PC-9 (cell line): ENCODE results near the gene SORCS2. TPM values are rescaled to one million over a fixed set of nuclear protein-coding genes. Genes with fewer than 3 reads are reported as not detected.

Source experiments
- BruUV-seq: library from RNA; stranded (reverse); fragments of 400-500 nt; replicated peaks from 2 replicates; lab custom pipeline; 2021; lab: Mats Ljungman, UMichigan
- CTCF ChIA-PET: fragments of 300-600 bp; sonication (Branson Sonifier 250); formaldehyde crosslinking; loops from one replicate; lab custom pipeline; 2022; ENCODE audit warnings: antibody characterized with exemption; lab: Charles Lee
- POLR2A ChIA-PET: fragments of 300-600 bp; sonication (Branson Sonifier 250); formaldehyde crosslinking; loops from one replicate; lab custom pipeline; 2022; ENCODE audit warnings: antibody characterized with exemption; ENCODE audit not compliant: unreplicated experiment; lab: Charles Lee
- DNase-seq, 2 experiments: peaks; one replicate each; pipeline versions ENCODE4 v3.0.0 to v3.0.0-alpha.2; 2015 to 2022; ENCODE audit warnings: mixed read lengths in 1 of 2
- H2AFZ ChIP-seq: fragments of 200-600 bp; sonication (generic); 2 replicates; pipeline ENCODE4 v1.8.1; 2017; ENCODE audit warnings: antibody characterized with exemption
- H3F3A ChIP-seq: fragments of 200-600 bp; sonication (generic); 2 replicates; pipeline ENCODE4 v1.8.1; 2017; ENCODE audit warnings: antibody characterized with exemption, mild to moderate bottlenecking, low read depth; ENCODE audit not compliant: insufficient read depth
- H3K27ac ChIP-seq: fragments of 200-600 bp; sonication (generic); 2 replicates; pipeline ENCODE4 v1.6.1; 2016; ENCODE audit warnings: mixed run types
- H3K27me3 ChIP-seq: fragments of 200-600 bp; sonication (generic); 2 replicates; pipeline ENCODE4 v1.6.1; 2016; ENCODE audit warnings: low read depth, mixed run types; ENCODE audit not compliant: insufficient read depth
- H3K36me3 ChIP-seq: fragments of 200-600 bp; sonication (generic); 2 replicates; pipeline ENCODE4 v1.6.1; 2016; ENCODE audit warnings: low read depth, mixed run types
- H3K4me1 ChIP-seq: fragments of 200-600 bp; sonication (generic); replicated peaks from 2 replicates; pipeline ENCODE4 v1.6.1; 2016; ENCODE audit warnings: mixed run types; ENCODE audit not compliant: insufficient read depth
- H3K4me2 ChIP-seq: fragments of 200-600 bp; sonication (generic); 2 replicates; pipeline ENCODE4 v1.6.1; 2017; ENCODE audit warnings: mixed run types
- H3K4me3 ChIP-seq: fragments of 200-600 bp; sonication (generic); 2 replicates; pipeline ENCODE4 v1.6.1; 2016; ENCODE audit warnings: mixed run types
- H3K79me2 ChIP-seq: fragments of 200-600 bp; sonication (generic); 2 replicates; pipeline ENCODE4 v1.6.1; 2017; ENCODE audit warnings: low read depth, mixed run types
- H3K9me2 ChIP-seq: fragments of 200-600 bp; sonication (generic); 2 replicates; pipeline ENCODE4 v1.8.1; 2017; ENCODE audit warnings: mild to moderate bottlenecking; ENCODE audit not compliant: insufficient read depth
- H3K9me3 ChIP-seq: fragments of 200-600 bp; sonication (generic); 2 replicates; pipeline ENCODE4 v1.8.1; 2016; ENCODE audit warnings: low read depth; ENCODE audit not compliant: insufficient read depth
- H4K20me1 ChIP-seq: fragments of 200-600 bp; sonication (generic); 2 replicates; pipeline ENCODE4 v1.8.1; 2017; ENCODE audit not compliant: insufficient read depth
- EZH2 ChIP-seq: fragments of 200-600 bp; sonication (generic); IDR thresholded peaks from 2 replicates; pipeline ENCODE4 v1.8.0; 2017; ENCODE audit warnings: antibody characterized with exemption, low read depth
- intact Hi-C: fragments of 100-400 bp; cut with micrococcal nuclease; formaldehyde crosslinking; loops from one replicate; pipeline ENCODE4 v1.10.0; 2022; ENCODE audit not compliant: unreplicated experiment
- total RNA-seq: library from RNA; stranded (reverse); gene quantifications from 2 replicates; pipeline ENCODE4 v1.2.3, GENCODE V29; 2021
- TF ChIP-seq, protein P1 (sequence below): fragments of 200-600 bp; sonication (generic); conservative IDR thresholded peaks from 2 replicates; pipeline ENCODE4 v1.6.1; 2017; ENCODE audit warnings: mixed run types, antibody characterized with exemption, mild to moderate bottlenecking, moderate library complexity

The SORCS2 gene
- total RNA-seq, 1 experiment from 2014 or later, result 25.8 TPM

DNA sequence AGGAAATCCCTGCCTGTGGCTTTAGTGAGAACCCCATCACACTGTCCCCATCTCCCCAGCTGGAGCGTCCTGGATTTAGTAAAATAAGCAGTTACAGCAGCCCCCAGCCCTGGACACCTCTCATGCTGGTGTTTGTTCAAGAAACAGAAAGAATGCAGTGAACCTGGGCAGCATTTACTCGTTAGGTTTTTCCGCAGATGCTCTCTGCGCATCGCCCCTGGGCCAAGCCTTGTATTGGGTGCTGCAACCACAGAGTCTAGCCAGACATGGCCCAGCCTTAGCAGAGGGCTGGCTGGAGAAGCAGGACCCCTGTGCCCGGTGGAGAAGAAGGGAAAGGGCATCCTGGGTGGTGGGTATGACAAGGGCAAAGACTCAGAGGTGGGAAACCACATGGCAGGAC lies 378.7 kb downstream of the SORCS2 start:
- no peaks in the 10 kb centered on the region for H3K36me3 ChIP-seq
- no peaks in the 10 kb centered on the region for H3K9me2 ChIP-seq
- TF ChIP-seq, protein P1, sequence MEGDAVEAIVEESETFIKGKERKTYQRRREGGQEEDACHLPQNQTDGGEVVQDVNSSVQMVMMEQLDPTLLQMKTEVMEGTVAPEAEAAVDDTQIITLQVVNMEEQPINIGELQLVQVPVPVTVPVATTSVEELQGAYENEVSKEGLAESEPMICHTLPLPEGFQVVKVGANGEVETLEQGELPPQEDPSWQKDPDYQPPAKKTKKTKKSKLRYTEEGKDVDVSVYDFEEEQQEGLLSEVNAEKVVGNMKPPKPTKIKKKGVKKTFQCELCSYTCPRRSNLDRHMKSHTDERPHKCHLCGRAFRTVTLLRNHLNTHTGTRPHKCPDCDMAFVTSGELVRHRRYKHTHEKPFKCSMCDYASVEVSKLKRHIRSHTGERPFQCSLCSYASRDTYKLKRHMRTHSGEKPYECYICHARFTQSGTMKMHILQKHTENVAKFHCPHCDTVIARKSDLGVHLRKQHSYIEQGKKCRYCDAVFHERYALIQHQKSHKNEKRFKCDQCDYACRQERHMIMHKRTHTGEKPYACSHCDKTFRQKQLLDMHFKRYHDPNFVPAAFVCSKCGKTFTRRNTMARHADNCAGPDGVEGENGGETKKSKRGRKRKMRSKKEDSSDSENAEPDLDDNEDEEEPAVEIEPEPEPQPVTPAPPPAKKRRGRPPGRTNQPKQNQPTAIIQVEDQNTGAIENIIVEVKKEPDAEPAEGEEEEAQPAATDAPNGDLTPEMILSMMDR, result no peak
- TF ChIP-seq EZH2, result no peak
- no peaks in the 10 kb centered on the region for H3K27me3 ChIP-seq
- no peak overlapping the region for H3K4me3 ChIP-seq
- H2AFZ ChIP-seq, result no peak overlapping the region
- POLR2A ChIA-PET, result no interaction called here
- BruUV-seq, result no TSS peak
- CTCF ChIA-PET, result no interaction called here
- no peak for DNase-seq
- H3K79me2 ChIP-seq, result no peaks in the 10 kb centered on the region
- no peaks in the 10 kb centered on the region for H3K4me1 ChIP-seq
- H3K27ac ChIP-seq, result no peak overlapping the region
- H3F3A ChIP-seq, result no peaks in the 10 kb centered on the region
- H3K4me2 ChIP-seq, result no peak overlapping the region
- no peaks in the 10 kb centered on the region for H4K20me1 ChIP-seq
- no peaks in the 10 kb centered on the region for H3K9me3 ChIP-seq
- intact Hi-C loops, result no loop called here

DNA sequence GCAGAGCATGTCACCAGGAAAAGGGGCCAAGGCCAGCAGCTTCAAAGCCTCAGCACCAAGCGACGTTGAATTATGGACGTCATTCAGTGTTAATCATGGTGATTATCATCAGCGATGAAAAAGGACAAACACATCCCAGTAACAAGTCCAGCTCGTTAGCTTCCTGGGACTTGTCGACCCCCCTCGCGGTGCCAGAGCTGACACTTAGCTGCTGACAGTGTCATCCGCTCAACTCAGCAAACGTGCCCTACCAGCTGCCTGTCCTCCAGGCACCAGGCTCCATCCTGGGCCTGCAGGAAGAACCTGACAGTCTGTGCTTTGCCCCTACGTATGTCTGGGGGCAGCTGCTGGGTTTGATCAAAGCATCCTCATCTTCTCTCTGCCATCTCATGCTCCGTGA lies 379.4 kb downstream of the SORCS2 start:
- TF ChIP-seq EZH2, result no peak
- TF ChIP-seq, protein P1, result no peak
- no TSS peak for BruUV-seq
- intact Hi-C loops, result no loop called here
- H3K9me3 ChIP-seq, result peaks cover 1% of the 10 kb centered on the region; the same call in 1 of the 2 replicates
- H3K27ac ChIP-seq, result no peak overlapping the region
- no peaks in the 10 kb centered on the region for H4K20me1 ChIP-seq
- DNase-seq, result no peak
- no peaks in the 10 kb centered on the region for H3K79me2 ChIP-seq
- no peaks in the 10 kb centered on the region for H3K27me3 ChIP-seq
- ChIA-PET POLR2A (no interaction called here), CTCF (no interaction called here)
- H3K4me3 ChIP-seq, result no peak overlapping the region
- no peaks in the 10 kb centered on the region for H3F3A ChIP-seq
- no peaks in the 10 kb centered on the region for H3K4me1 ChIP-seq
- H2AFZ ChIP-seq, result no peak overlapping the region
- H3K4me2 ChIP-seq, result no peak overlapping the region
- H3K9me2 ChIP-seq, result no peaks in the 10 kb centered on the region
- no peaks in the 10 kb centered on the region for H3K36me3 ChIP-seq

DNA sequence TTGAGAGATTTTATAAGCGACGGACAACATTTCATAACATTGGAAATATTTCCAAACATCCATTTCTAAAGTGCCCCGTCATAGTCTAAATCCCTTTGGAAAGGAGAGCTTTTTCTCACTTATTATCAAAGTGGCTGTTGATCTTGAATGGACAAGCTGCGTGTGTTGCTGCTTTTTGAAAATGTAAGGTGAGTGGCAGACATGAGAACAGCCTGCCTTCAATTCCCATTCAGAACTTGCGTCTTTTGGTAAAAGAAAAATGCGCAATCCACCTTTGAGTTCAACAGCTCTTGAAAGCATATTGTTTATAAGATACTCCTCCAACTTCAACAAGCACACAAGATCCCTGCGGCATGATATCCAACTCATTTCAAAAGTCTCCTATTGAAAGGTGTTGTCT lies 380.6 kb downstream of the SORCS2 start:
- intact Hi-C loops, result no loop called here

More for the DNA sequence above, 380.6 kb downstream of the SORCS2 start:
- no TSS peak for BruUV-seq
- no peak for TF ChIP-seq EZH2
- TF ChIP-seq, protein P1, result no peak
- Histone ChIP-seq H2AFZ (no peak overlapping the region), H3K27ac (no peak overlapping the region), H3K4me3 (no peak overlapping the region), H3K27me3 (no peaks in the 10 kb centered on the region), H3K4me1 (no peaks in the 10 kb centered on the region), H3K4me2 (no peak overlapping the region), H3K79me2 (no peaks in the 10 kb centered on the region), H3K9me3 (peaks cover 4% of the 10 kb centered on the region; the same call in 1 of the 2 replicates), H3F3A (no peaks in the 10 kb centered on the region), H3K36me3 (no peaks in the 10 kb centered on the region), H3K9me2 (no peaks in the 10 kb centered on the region), H4K20me1 (no peaks in the 10 kb centered on the region)
- ChIA-PET POLR2A (no interaction called here), CTCF (no interaction called here)
- no peak for DNase-seq
